Lower lobe of right lung (tissue), 2 donors: Measurements from ENCODE around the gene TTC22. TPM values are rescaled to one million over a fixed set of nuclear protein-coding genes. Genes with fewer than 3 reads are reported as not detected.

ENCODE experiments used
- ATAC-seq, 2 donors: fragments of 200-7000 bp; cut with Tn5 transposase; one replicate each; pipeline ENCODE4 v1.9.1; 2020 to 2022; ENCODE audit warnings: mild to moderate bottlenecking in 2 of 2, moderate library complexity in 2 of 2
- DNase-seq: peaks from one replicate; pipeline ENCODE4 v3.0.0-alpha.2; 2020
- H3K27ac ChIP-seq: fragments of 200-600 bp; one replicate; pipeline ENCODE4 v1.8.0; 2022
- H3K27me3 ChIP-seq: fragments of 200-600 bp; one replicate; pipeline ENCODE4 v1.8.0; 2022; ENCODE audit warnings: low read depth
- H3K36me3 ChIP-seq: fragments of 200-600 bp; one replicate; pipeline ENCODE4 v1.8.0; 2022; ENCODE audit warnings: mild to moderate bottlenecking
- H3K4me1 ChIP-seq: fragments of 200-600 bp; one replicate; pipeline ENCODE4 v1.8.0; 2022
- H3K4me3 ChIP-seq: fragments of 200-600 bp; one replicate; pipeline ENCODE4 v1.8.0; 2022; ENCODE audit warnings: mild to moderate bottlenecking
- H3K9me3 ChIP-seq: fragments of 200-600 bp; one replicate; pipeline ENCODE4 v1.8.0; 2022
- CTCF ChIP-seq: fragments of 200-600 bp; IDR thresholded peaks from one replicate; pipeline ENCODE4 v1.8.0; 2022; ENCODE audit warnings: antibody characterized with exemption, mild to moderate bottlenecking
- intact Hi-C: fragments of 100-400 bp; cut with DNase I; formaldehyde crosslinking; loops from one replicate; pipeline ENCODE4 v1.11.0; 2022
- total RNA-seq: library from RNA; stranded (reverse); fragmentation: NEBNext Ultra II Directional; extraction: Animal tissue kit (Norgen Biotek cat#: 25700); gene quantifications from one replicate; pipeline ENCODE4 v1.2.1, GENCODE V29; 2021
- donor health status: DM: no; HTN: yes; CAD: no; lungs with severe emphysema.

Gene TTC22
- total RNA-seq, 1 donor from 2014 or later: 8.4 TPM

- no peak for TF ChIP-seq CTCF
- Histone ChIP-seq H3K9me3 (no peaks in the 10 kb centered on the region), H3K4me3 (no peak overlapping the region), H3K4me1 (no peaks in the 10 kb centered on the region), H3K27ac (no peak overlapping the region), H3K27me3 (no peaks in the 10 kb centered on the region), H3K36me3 (no peaks in the 10 kb centered on the region)
- intact Hi-C loops: no loop called here
- ATAC-seq (peak; percentile 28 to 33), DNase-seq (no peak)
Observed at GRCh38 chr1:54806931-54807611, 5.9 kb upstream of the TTC22 start.

- DNase-seq (no peak), ATAC-seq (no peak)
- no peaks in the 10 kb centered on the region for H3K36me3 ChIP-seq
- H3K27me3 ChIP-seq: peaks cover 6% of the 10 kb centered on the region
- no peak for TF ChIP-seq CTCF
- H3K4me3 ChIP-seq: no peak overlapping the region
- intact Hi-C loops: no loop called here
- H3K4me1 ChIP-seq: peaks cover 10% of the 10 kb centered on the region
- no peaks in the 10 kb centered on the region for H3K9me3 ChIP-seq
- no peak overlapping the region for H3K27ac ChIP-seq
Observed at GRCh38 chr1:54805981-54806381, 4.9 kb upstream of the TTC22 start.

GRCh38 chr1:54805466-54805865 is 4.3 kb upstream of the TTC22 start:
- intact Hi-C loops: no loop called here
- Histone ChIP-seq H3K4me3 (no peak overlapping the region), H3K9me3 (no peaks in the 10 kb centered on the region), H3K36me3 (no peaks in the 10 kb centered on the region), H3K4me1 (peaks cover 14% of the 10 kb centered on the region), H3K27me3 (peaks cover 11% of the 10 kb centered on the region), H3K27ac (no peak overlapping the region)
- no peak for TF ChIP-seq CTCF
- DNase-seq: no peak
- ATAC-seq: no peak

GRCh38 chr1:54804471-54805132 is 3.5 kb upstream of the TTC22 start:
- H3K4me3 ChIP-seq: no peak overlapping the region
- H3K27me3 ChIP-seq: peaks cover 15% of the 10 kb centered on the region
- no peak for DNase-seq
- H3K27ac ChIP-seq: no peak overlapping the region
- no peak for TF ChIP-seq CTCF
- no peak for ATAC-seq
- intact Hi-C loops: no loop called here
- peaks cover 22% of the 10 kb centered on the region for H3K4me1 ChIP-seq
- no peaks in the 10 kb centered on the region for H3K36me3 ChIP-seq
- no peaks in the 10 kb centered on the region for H3K9me3 ChIP-seq

GRCh38 chr1:54803761-54804470 is 2.8 kb upstream of the TTC22 start:
- peaks cover 15% of the 10 kb centered on the region for H3K27me3 ChIP-seq
- no peaks in the 10 kb centered on the region for H3K9me3 ChIP-seq
- peak; percentile 26 for DNase-seq
- no peak for ATAC-seq
- H3K4me3 ChIP-seq: no peak overlapping the region
- intact Hi-C loops: no loop called here
- H3K4me1 ChIP-seq: peaks cover 22% of the 10 kb centered on the region
- no peaks in the 10 kb centered on the region for H3K36me3 ChIP-seq
- no peak for TF ChIP-seq CTCF
- H3K27ac ChIP-seq: no peak overlapping the region
